Left ventricle myocardium inferior (tissue), 1 donor: ENCODE measurements around the gene CD47. TPM values are rescaled to one million over a fixed set of nuclear protein-coding genes. Genes with fewer than 3 reads are reported as not detected.

Experiments
- DNase-seq: peaks from one replicate; pipeline ENCODE4 v3.0.0-alpha.2; 2020
- H3K27ac ChIP-seq: fragments of 200-600 bp; replicated peaks from 2 replicates; pipeline ENCODE4 v1.8.0; 2021
- H3K27me3 ChIP-seq: fragments of 200-600 bp; 2 replicates; pipeline ENCODE4 v1.8.0; 2021; ENCODE audit warnings: low read depth
- H3K36me3 ChIP-seq: fragments of 200-600 bp; 2 replicates; pipeline ENCODE4 v1.8.0; 2021
- H3K4me1 ChIP-seq: fragments of 200-600 bp; 2 replicates; pipeline ENCODE4 v1.8.0; 2021
- H3K4me3 ChIP-seq: fragments of 200-600 bp; 2 replicates; pipeline ENCODE4 v1.8.0; 2021; ENCODE audit warnings: mild to moderate bottlenecking, moderate library complexity
- H3K9me3 ChIP-seq: fragments of 200-600 bp; replicated peaks from 2 replicates; pipeline ENCODE4 v1.8.0; 2021
- CTCF ChIP-seq: fragments of 200-600 bp; IDR thresholded peaks from 2 replicates; pipeline ENCODE4 v1.8.0; 2021; ENCODE audit warnings: antibody characterized with exemption, mild to moderate bottlenecking, borderline replicate concordance
- intact Hi-C: fragments of 100-400 bp; cut with micrococcal nuclease; formaldehyde crosslinking; loops from one replicate; pipeline ENCODE4 v1.11.0; 2022
- total RNA-seq: library from RNA; stranded (reverse); fragmentation: NEBNext Ultra II Directional; extraction: Animal tissue kit (Norgen Biotek cat#: 25700); gene quantifications from one replicate; pipeline ENCODE4 v1.2.1, GENCODE V29; 2021
- donor health status: DM: no; HTN: yes; CAD: no; lungs with severe emphysema.

CD47 gene
- total RNA-seq, 1 donor from 2014 or later: 35.9 TPM

- Histone ChIP-seq H3K36me3 (no peaks in the 10 kb centered on the region), H3K27me3 (no peaks in the 10 kb centered on the region), H3K4me3 (no peak overlapping the region), H3K4me1 (no peaks in the 10 kb centered on the region), H3K27ac (no peak overlapping the region), H3K9me3 (no peaks in the 10 kb centered on the region)
- DNase-seq: no peak
- no peak for TF ChIP-seq CTCF
- intact Hi-C loops: no loop called here
Measured at GRCh38 chr3:108113975-108114374, 23.1 kb upstream of the CD47 start.

GRCh38 chr3:108110934-108111333, 20.1 kb upstream of the CD47 start:
- Histone ChIP-seq H3K9me3 (no peaks in the 10 kb centered on the region), H3K27ac (no peak overlapping the region), H3K36me3 (no peaks in the 10 kb centered on the region), H3K4me3 (no peak overlapping the region), H3K4me1 (no peaks in the 10 kb centered on the region), H3K27me3 (no peaks in the 10 kb centered on the region)
- DNase-seq: no peak
- TF ChIP-seq CTCF: no peak
- intact Hi-C loops: no loop called here

- Histone ChIP-seq H3K9me3 (no peaks in the 10 kb centered on the region), H3K4me1 (peaks cover 10% of the 10 kb centered on the region), H3K27me3 (no peaks in the 10 kb centered on the region), H3K4me3 (no peak overlapping the region), H3K36me3 (no peaks in the 10 kb centered on the region), H3K27ac (no peak overlapping the region)
- no peak for DNase-seq
- intact Hi-C loops: no loop called here
- TF ChIP-seq CTCF: no peak
Measured at GRCh38 chr3:108108416-108108815, 17.6 kb upstream of the CD47 start.

GRCh38 chr3:108106449-108106848, 15.6 kb upstream of the CD47 start:
- TF ChIP-seq CTCF: no peak
- H3K4me1 ChIP-seq: peaks cover 10% of the 10 kb centered on the region

GRCh38 chr3:108106031-108106430, 15.2 kb upstream of the CD47 start:
- Histone ChIP-seq H3K36me3 (no peaks in the 10 kb centered on the region), H3K27ac (no peak overlapping the region), H3K4me1 (peaks cover 10% of the 10 kb centered on the region), H3K27me3 (no peaks in the 10 kb centered on the region), H3K4me3 (no peak overlapping the region), H3K9me3 (no peaks in the 10 kb centered on the region)
- intact Hi-C loops: no loop called here
- no peak for TF ChIP-seq CTCF
- DNase-seq: no peak

More at GRCh38 chr3:108106449-108106848, 15.6 kb upstream of the CD47 start:
- Histone ChIP-seq H3K4me3 (no peak overlapping the region), H3K27me3 (no peaks in the 10 kb centered on the region), H3K9me3 (no peaks in the 10 kb centered on the region), H3K36me3 (no peaks in the 10 kb centered on the region), H3K27ac (no peak overlapping the region)
- DNase-seq: no peak
- intact Hi-C loops: no loop called here
